Right forelimb (tissue), 1 donor: ENCODE measurements around the gene SLC39A10.

Source experiments
- DNase-seq: peaks from one replicate; pipeline ENCODE4 v3.0.0-alpha.2; 2018

The SLC39A10 gene

GRCh38 chr2:195730912-195731311 is 73.9 kb downstream of the SLC39A10 start:
- DNase-seq, result no peak

- DNase-seq, result no peak
Measured at GRCh38 chr2:195732574-195732973, 75.5 kb downstream of the SLC39A10 start.

GRCh38 chr2:195733831-195734230 is 76.8 kb downstream of the SLC39A10 start:
- DNase-seq, result no peak

- DNase-seq, result no peak
Measured at GRCh38 chr2:195734395-195734794, 77.4 kb downstream of the SLC39A10 start.

GRCh38 chr2:195734931-195735330 is 77.9 kb downstream of the SLC39A10 start:
- no peak for DNase-seq

GRCh38 chr2:195735347-195735746 is 78.3 kb downstream of the SLC39A10 start:
- no peak for DNase-seq

GRCh38 chr2:195737511-195738325 is 80.7 kb downstream of the SLC39A10 start:
- no peak for DNase-seq

GRCh38 chr2:195741191-195741590 is 84.2 kb downstream of the SLC39A10 start:
- no peak for DNase-seq

- no peak for DNase-seq
Measured at GRCh38 chr2:195756218-195756942, 99.4 kb downstream of the SLC39A10 start.

- no peak for DNase-seq
Measured at GRCh38 chr2:195758846-195759245, 101.8 kb downstream of the SLC39A10 start.

GRCh38 chr2:195759877-195760276 is 102.9 kb downstream of the SLC39A10 start:
- no peak for DNase-seq

- no peak for DNase-seq
Measured at GRCh38 chr2:195763866-195764265, 106.8 kb downstream of the SLC39A10 start.

GRCh38 chr2:195766691-195767090 is 109.7 kb downstream of the SLC39A10 start:
- DNase-seq, result no peak

GRCh38 chr2:195768431-195768830 is 111.4 kb downstream of the SLC39A10 start:
- DNase-seq, result no peak

GRCh38 chr2:195769975-195770374 is 112.9 kb downstream of the SLC39A10 start:
- DNase-seq, result no peak

- DNase-seq, result no peak
Measured at GRCh38 chr2:195779491-195779890, 122.5 kb downstream of the SLC39A10 start.

GRCh38 chr2:195782156-195782555 is 125.1 kb downstream of the SLC39A10 start:
- no peak for DNase-seq
